GM21360 (cell line): ENCODE measurements around the gene LARGE1.

Experiments
- ATAC-seq: cut with Tn5 transposase; IDR thresholded peaks from one replicate; pipeline ENCODE4 v1.9.1; 2021; ENCODE audit warnings: mild to moderate bottlenecking, moderate library complexity; ENCODE audit not compliant: unreplicated experiment

The LARGE1 gene

DNA sequence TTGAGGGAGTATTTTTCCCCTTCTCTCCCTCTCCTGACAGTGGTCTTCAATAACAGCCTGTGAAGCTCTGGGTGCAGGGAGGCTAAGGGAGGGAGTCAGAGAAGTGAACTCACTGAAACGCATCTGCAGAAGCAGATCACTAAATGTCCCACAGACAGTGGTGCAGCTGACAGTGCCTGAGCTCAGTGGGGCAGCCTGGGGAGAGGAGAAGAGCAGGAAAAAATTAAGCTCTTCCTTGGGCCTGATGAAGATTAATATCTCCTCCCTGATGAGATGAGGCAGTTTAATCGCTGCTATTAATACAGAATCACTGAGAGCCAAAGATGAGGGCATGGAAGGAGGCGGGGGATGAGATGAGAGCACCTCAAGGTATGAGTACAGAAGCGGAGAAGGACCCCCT, 180.8 kb downstream of the LARGE1 start:
- ATAC-seq, result no peak

DNA sequence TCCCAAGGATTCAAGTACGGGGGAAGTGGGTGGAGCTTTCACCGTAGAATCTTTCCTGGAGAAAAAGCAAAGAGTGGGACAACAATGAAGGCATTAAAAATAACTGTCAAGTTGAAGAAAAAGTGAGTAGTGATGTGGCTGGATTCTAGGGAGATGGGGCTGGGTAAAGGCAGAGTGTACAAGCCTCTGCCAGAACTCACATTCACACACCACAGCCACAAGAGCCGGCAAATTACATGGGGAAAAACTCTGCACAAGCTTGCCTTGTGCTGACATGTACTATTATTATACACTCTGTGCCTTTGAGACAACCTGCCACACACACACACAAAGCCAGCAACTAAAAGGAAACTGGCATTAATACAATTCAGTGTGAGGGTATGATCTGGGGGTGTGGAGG, 182.6 kb downstream of the LARGE1 start:
- ATAC-seq, result no peak

DNA sequence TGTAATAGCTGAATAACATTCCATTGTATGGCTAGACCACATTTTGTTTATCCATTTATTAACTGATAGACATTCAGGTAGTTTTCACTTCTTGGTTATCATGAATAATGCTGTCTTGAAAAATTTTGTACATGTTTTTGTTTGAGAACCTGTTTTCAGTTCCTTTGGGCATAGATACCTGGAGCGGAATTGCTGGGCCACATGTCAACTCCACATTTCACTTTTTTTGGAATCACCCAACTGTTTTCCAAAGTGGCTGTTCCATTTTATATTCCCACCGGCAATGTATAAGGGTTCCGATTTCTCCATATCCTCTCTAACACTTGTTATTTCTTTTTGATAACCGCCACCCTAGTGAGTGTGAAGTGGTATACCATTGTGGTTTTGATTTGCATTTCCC, 184.3 kb downstream of the LARGE1 start:
- ATAC-seq, result no peak

DNA sequence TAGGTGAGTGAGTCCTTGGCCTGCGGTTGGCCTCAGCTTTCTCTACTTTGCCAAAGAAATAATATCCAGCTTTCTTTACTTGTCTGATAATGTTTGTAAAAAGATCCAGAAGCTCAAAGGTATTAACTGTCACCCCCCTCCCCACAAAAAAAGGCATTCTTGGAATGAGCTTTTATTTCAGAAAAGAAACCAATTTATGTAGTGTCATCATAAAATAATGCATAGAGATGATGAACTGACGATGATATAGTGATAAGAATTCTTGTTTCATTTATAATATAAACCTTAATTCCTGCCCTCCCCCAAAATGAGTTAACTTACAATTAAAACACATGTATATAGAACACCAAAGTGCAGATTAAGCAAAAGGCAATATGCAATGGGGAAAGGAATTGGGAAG, 191.4 kb downstream of the LARGE1 start:
- no peak for ATAC-seq

DNA sequence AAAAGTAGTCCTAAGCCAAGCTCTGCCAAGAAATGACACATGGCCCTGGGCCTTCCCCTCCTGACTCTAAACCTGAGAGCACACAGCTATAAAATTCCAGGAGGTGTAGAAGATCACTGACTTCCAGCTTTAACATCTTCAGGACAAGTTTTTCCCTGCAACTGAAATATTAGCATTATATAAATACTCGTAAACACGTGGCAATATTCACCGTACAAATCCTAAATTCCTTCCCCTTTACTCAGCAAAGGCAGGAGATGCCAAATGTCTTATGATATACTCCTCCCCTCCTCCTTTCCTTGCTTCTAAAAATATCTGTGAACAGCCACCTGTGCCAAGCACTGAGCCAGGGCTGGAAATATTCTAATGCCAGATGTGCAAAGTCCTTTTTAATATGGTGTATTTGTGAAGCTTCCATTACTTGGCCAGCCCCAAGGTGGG, 194.0 kb downstream of the LARGE1 start:
- no peak for ATAC-seq

DNA sequence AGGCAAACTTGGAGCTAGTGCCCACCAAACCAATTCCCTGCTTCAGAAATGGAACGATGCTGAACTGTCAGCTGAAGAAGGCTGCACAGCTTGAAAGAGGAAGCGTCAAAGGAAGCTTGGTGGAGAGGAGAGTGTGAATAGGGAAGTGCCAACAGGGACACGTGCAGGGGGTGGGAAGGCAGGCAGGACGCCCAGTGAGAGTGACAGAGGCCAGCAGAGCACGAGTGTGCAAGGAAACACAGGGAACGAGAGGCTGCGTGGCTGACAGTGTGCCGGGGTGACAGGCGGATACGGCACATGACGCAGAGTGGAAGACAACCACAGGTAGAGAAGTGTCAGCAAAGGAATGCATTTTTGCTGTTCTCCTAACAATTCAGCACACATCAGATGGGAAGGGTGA, 196.4 kb downstream of the LARGE1 start:
- no peak for ATAC-seq

DNA sequence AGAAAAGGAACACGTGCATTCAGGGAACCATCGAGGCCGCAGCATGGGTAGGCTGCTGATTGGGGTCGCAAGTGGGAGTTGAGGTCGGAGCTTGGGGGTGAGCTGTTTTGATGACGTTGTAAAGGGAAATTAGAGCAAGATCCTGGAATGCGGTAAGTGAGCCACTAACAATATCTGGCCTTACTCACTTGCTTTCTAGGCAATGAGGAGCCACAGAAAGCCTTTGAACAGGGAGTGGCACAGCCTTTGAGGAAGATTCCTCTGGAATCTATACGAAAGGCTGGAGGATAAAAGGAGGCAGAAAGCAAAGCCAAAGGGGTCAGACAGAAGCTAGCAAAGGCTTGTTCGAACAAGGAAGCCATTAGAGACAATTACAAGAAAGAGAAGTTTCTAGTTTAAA, 197.5 kb downstream of the LARGE1 start:
- no peak for ATAC-seq

DNA sequence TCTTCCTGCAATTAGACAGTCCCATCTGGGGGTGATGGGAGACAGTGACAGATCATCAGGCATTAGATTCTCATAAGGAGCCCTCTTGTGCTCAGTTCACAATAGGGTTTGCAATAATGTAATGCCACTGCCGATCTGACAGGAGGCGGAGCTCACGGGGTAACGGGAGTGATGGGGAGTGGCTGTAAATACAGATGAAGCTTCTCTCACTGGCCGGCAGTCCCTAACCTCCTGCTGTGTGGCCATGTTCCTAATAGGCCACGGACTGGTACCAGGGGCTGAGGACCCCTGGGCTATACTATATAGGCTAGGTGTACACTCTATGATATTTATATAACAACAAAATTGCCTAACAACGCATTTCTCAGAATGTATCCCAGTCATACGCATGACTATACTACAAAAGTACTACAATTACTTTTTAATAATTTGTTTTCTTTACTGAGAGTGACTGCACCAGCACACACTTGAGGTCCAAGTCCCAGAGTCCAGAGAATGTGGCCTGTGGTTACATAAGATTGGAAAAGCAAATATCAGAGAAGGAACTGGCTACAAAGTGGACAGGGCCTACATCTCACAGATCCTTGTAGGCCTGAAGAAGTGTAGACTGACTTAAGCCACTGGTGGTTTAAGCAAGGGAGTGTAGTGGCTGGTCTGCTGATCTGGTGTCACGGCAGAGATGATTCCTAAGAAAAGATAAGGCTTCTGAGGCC, 200.0 kb downstream of the LARGE1 start:
- no peak for ATAC-seq

DNA sequence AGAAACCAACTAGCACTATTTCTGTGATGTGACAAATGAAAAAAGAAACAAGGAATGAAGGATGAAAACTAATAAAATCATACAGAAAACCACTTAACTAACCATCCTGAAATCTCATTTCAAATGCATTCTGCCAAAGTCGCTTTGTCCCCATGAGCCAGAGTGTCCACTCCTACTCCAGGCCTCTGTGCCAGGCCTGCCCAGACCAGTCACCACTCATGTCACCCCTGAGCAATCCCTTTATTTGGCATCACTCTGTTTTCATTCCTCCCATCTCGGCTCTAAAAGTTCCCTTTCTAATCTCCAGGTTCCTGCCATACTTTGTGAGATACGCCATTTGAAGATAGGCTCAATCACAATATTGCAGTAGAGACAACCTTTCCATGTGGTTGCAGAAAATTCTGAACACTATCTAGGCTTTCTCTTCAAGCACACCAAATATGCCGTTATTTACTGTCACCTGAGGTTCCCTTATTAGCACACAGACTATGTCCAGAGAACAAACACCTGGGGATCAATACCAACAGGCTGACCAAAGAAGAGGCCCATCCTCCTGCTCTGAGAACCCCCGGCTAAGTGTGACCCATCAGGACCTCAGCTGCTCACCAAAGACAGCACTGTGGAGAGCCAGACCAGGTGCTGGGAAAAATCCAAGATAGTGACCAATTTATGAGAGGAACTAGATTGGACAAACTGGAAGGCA, 202.4 kb downstream of the LARGE1 start:
- no peak for ATAC-seq

DNA sequence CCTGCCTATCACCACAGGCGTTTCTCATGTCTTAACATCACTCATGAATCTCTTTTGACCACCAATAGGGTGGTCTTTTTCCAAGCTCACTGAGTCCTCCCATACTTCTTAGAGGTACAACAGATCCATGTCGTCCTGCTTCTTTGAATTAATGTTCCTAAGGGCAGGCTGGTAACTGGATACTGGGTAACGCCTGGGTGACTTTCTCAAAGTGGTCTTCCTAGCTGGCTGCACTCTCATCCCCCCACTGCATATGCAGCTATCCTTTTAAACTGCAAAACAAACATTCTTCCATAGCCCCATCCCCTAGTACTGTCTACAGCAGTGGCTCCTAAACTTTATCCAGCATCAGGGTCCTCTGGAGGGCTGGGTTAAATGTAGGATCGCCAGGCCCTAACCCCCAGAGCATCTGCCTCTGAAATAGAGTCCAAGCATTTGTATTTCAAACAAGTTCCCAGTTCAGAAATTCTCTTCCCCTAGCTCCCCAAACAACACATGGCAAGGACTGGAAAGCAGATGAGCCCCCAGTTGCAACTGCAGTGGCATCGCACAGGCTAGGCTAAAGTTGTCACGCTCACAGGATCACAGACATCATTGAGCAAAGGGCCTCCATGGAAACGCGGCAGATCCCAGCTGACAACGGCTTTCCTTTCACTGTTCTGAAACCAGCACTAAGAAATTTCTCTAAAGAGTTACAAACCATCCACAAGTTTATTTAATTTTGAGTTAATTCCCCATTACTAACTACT, 204.9 kb downstream of the LARGE1 start:
- no peak for ATAC-seq

DNA sequence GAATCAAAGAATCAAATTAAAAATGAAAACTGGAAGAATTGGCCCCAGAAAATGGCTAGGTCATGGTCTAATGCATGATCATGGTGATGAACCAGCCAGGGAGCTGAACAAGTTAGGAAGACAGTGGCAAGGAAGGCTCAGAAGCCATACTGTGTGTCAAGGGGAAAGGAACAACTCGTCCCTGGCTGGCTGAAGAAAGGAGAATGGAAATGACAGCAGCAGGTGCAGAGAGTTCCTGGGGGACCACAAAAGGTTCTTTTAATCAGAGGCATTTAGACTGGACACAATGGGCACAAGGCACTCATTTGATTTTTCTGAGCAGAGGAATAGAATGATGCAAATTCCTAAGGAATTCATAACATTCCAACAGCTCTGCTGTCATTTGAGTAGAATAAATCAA, 209.9 kb downstream of the LARGE1 start:
- ATAC-seq, result no peak

DNA sequence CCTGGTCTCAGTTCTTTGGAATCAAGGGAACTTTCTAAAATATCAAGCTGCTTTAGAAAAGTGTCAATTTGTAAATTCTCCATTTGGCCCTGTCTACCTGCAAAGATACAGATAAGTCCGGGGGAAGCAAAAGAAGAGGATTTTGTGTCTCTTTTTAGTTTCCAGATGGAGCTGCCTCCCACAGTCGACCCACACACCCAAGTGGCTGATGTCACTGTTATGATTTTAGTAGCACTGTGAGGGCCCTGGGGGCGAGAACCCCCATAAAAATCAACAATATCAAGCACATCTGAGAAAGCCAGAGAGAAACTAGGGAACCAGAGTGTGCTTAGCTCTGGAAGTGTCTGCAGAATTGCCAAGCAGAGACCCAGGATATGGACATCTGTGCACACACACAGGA, 212.7 kb downstream of the LARGE1 start:
- no peak for ATAC-seq

DNA sequence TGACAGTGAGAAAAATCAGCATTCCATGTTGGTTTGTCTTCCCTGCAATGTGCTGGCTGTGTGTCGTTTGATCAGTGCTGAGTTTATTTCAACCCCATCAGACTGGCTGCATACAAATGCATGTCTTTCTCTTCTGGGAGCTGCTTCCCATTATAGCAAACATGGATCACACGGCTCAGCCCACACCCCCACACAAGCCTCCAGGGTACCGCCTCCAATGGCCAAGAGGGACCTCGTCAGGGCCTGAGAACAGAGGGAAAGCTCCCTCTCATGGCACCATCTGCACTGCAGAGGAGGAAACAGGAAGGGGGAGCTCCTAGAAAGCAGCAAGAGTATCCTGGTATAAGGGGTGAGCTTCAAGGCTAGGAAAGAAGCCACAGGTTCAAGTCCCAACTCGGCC, 214.2 kb downstream of the LARGE1 start:
- no peak for ATAC-seq

DNA sequence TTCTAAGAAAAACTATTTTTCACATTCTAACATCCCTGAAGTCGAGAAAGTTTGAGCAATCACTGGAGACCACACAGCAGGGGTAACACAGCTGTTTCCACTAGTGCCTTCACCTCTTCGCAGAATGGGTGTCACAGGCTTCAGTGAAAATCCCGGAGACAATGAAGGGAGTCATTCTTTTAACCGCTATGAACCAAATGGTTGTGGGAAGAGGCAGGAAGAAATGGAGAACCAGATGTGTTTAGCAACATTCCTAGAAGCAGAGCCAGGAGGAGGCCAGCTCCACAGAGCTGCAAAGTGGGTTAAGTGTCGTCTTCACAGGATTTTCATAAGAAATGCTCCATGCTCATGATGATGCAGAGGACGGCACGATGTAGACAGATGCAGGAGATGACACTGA, 221.1 kb downstream of the LARGE1 start:
- ATAC-seq, result no peak

DNA sequence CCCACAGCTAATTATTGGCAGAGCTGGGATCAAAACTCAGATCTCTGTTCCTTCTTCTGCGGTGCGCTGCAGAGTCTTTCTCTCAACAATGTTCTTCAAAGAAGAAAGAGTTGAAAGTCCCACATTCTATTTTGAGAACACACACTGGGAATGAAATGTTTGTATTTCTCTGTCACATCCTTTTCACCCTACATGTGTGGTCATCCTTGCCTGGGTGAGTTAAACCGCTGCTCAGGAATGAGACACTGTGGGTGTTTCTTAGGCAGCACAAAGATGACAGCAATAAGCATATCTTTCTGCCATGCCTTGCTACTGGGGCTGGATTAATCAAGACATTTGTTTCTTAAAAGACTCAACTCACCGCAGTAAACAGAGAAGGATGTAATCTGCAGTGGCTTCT, 222.6 kb downstream of the LARGE1 start:
- no peak for ATAC-seq

DNA sequence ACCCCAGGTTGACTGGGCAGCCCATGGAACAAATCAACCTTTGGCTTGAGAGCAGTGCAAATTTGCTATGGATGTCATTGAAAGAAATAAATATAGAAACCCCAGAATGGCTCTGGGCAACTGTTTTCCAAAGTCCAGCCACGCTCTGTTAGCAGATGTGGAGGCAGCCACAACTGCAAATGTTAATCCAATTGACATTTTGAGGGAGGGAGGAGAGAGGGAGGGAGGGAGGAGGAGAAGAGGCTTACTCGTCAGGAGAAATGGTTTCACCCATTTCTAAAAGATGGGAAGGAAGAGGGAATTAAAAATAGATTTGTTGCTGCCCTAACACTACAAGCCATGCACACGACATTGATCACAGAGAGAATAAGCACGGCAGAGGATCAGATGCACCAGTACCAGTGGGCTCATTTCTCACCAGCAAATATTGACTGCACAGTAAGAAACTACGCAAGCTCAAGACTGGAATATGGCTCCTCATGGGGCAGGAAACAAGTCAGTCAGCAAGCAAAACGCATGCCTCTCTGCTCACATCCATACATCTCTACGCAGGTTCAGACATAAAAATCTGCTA, 229.1 kb downstream of the LARGE1 start:
- ATAC-seq, result no peak

DNA sequence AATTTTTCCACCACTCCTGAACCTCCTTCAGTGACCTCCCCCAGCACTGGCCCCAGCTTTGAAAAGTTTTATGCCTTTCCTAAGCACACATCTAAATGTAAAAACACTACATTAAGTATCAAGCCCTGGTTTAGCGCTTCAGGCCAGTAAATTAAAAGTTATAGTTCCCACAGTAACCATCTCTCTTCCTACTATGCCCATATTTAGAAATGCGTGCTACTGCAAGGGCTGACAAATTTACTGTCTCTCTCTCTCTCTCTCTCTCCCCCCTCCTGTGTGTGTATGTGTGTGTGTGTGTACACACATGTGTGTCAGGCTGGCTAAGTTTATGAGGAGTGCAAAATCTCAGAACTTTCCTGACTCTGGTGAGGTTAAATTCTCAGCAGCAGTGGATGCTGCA, 231.4 kb downstream of the LARGE1 start:
- ATAC-seq, result no peak

DNA sequence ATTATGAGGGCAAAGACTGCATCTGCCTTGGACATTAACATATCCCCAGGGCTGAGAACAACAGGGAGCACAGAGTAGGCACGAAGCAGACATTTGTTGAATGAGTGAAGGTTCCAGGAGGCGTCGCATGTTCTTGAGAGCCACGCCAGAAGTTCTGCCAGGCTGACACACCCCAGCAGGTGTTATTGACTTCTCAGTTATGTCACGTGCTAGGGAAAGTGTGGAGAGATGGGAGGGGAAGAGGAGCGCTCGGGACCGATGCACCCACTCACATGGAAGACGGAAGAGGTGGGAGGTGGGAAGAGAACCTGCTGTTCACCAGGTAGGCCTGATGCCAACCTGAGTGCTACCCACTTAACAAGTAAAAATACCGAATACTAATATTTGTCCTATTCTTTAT, 232.8 kb downstream of the LARGE1 start:
- no peak for ATAC-seq

DNA sequence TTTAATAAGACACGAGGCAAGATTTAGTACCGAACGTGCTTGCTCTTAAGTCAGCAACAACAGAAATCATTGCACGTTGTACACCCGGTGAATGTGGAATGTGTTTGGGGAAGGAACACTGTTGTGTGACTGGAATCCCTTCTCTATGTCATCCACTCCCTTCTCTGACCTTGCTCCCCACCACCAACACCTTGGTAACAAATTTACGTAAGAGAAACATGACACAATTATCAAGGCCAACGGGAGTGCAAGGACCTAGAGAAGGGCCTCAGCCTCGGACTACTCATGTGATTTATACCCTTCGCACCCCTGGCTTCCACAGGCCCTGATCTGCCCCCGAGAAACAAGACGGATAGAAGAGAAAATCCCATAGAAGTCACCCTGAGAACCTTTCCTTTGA, 236.2 kb downstream of the LARGE1 start:
- no peak for ATAC-seq

DNA sequence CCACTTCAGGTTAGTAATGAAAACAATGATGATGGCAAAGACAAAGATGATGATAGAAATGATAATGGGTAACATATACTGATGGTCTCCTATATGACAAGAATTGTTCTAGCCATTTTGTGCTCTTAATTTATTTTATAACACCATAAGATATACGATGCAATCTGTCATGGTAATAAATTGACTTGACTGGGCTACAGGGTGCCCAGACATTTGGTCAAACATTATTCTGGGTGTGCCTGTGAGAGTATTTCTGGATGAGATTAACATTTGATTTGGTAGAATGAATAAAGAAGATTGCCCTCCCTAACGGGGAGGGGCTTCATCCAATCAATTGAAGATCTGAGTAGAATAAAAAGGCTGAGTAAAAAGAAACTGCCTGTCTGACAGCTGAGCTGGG, 237.3 kb downstream of the LARGE1 start:
- no peak for ATAC-seq

DNA sequence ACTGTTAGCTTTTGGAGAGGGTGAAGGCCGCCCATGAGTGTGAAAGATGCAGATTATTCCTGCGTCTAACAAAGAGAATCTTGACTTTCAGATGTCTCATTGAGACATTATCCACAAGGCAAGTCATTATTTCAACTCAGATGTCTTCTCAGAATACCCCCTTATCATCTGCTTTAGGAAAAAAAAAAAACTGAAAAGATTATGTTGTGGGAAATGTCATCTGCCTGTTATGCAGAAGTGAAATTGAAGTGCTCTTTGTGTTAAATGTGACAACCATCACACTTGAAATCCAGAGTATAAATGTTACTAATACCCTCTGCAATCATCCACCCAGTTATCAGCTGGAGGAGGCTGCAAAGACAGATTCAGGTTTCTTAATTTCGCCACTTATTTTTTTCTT, 239.6 kb downstream of the LARGE1 start:
- no peak for ATAC-seq

DNA sequence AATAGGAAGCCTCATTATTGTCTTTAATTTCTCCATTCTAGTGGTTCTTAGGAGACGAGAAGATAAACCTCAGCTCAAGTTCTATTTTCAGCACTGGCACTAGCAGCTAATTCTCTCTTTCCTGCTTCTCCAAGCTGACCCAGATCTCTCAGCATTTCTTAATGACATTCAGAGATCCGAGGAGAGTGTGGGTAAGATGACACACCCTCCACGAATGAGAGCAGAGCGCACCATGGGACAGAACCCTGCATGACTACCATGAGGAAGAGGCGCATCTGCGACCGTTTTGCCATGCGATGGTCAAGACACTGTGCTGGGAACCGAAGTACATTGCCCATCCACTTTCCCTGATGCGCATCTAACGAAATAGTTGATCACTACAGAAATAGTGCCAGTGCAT, 241.8 kb downstream of the LARGE1 start:
- no peak for ATAC-seq
